Kidney epithelial cell (primary cell): ENCODE results near the gene BCAP31. TPM values are rescaled to one million over a fixed set of nuclear protein-coding genes. Genes with fewer than 3 reads are reported as not detected.

Source experiments
- DNase-seq: peaks from one replicate; pipeline ENCODE4 v3.0.0-alpha.2; 2010; ENCODE audit warnings: low read depth
- H3K27me3 ChIP-seq: 2 replicates; pipeline ENCODE4 v1.6.0; 2011; ENCODE audit warnings: low read length; ENCODE audit not compliant: control insufficient read depth, insufficient read depth
- H3K36me3 ChIP-seq: 2 replicates; pipeline ENCODE4 v1.5.1; 2011; ENCODE audit warnings: low read length; ENCODE audit not compliant: control insufficient read depth, insufficient read depth
- H3K4me3 ChIP-seq: 2 replicates; pipeline ENCODE4 v1.5.1; 2011; ENCODE audit warnings: low read depth, mild to moderate bottlenecking, control low read depth, low read length
- CTCF ChIP-seq: IDR thresholded peaks from 2 replicates; pipeline ENCODE4 v1.5.1; 2011; ENCODE audit warnings: mild to moderate bottlenecking, moderate library complexity, low read length, control low read depth, inconsistent platforms; ENCODE audit not compliant: insufficient read depth, poor library complexity, severe bottlenecking
- total RNA-seq: library from RNA; depleted of rRNA; stranded (reverse); fragments of >200 nt; gene quantifications from 2 replicates; pipeline ENCODE4 v1.2.3, GENCODE V29; 2015

The BCAP31 gene
- total RNA-seq, 1 donor from 2014 or later: 179 TPM

- no peak for DNase-seq
- H3K4me3 ChIP-seq: no peak overlapping the region
- H3K36me3 ChIP-seq: no peaks in the 10 kb centered on the region
- no peak for TF ChIP-seq CTCF
- no peaks in the 10 kb centered on the region for H3K27me3 ChIP-seq
Observed at GRCh38 chrX:153769865-153770600, 45.8 kb upstream of the BCAP31 start.

GRCh38 chrX:153769158-153769864 lies 45.1 kb upstream of the BCAP31 start:
- DNase-seq: no peak
- Histone ChIP-seq H3K36me3 (no peaks in the 10 kb centered on the region), H3K4me3 (no peak overlapping the region), H3K27me3 (no peaks in the 10 kb centered on the region)
- TF ChIP-seq CTCF: no peak

DNA sequence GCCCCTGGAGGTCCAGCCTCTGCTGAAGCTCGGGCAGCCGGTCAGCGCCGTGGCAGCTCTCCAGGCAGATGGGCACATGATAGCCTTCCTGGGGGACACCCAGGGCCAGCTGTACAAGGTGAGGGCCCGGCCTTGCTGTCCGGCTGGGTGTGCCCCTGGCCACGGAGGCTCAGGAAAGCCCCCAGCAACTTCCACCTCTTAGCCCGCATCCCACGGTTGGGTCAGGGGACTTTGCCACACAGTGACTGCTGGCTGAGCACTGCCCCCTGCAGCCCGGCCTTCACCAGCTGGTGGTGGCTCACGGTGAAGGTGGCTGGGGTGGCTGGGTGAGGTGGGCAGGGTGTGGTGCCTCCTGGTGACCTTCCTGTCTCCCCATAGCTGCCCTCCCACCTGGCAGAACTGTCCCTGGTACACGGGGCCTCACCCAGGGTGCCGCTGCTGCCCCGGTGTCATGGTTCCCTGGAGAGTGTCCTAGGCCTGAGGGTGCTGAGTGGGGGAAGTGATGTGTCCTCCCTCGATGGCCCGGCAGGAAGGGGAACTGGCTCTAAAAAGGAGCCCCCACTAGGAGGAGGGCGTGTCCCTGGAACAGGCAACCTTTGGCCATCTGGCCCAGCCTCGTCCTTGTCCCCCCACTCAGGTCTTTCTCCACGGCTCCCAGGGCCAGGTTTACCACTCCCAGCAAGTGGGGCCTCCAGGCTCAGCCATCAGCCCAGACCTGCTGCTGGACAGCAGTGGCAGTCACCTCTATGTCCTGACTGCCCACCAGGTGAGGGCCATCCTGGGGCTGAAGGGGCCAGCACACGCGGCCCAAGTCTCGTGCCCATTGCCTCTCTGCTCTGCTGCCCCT lies 44.3 kb upstream of the BCAP31 start:
- TF ChIP-seq CTCF: no peak
- no peak for DNase-seq

GRCh38 chrX:153767674-153768055 lies 43.5 kb upstream of the BCAP31 start:
- no peak for DNase-seq
- H3K27me3 ChIP-seq: no peaks in the 10 kb centered on the region
- no peaks in the 10 kb centered on the region for H3K36me3 ChIP-seq
- TF ChIP-seq CTCF: no peak
- no peak overlapping the region for H3K4me3 ChIP-seq

More for the DNA sequence above, 44.3 kb upstream of the BCAP31 start:
- Histone ChIP-seq H3K4me3 (no peak overlapping the region), H3K27me3 (no peaks in the 10 kb centered on the region), H3K36me3 (no peaks in the 10 kb centered on the region)

GRCh38 chrX:153766871-153767673 lies 42.9 kb upstream of the BCAP31 start:
- no peak for TF ChIP-seq CTCF
- Histone ChIP-seq H3K4me3 (no peak overlapping the region), H3K36me3 (no peaks in the 10 kb centered on the region), H3K27me3 (no peaks in the 10 kb centered on the region)
- no peak for DNase-seq
